Colonic mucosa (tissue), 4 donors: Measurements from ENCODE around the gene AGBL4. TPM values are rescaled to one million over a fixed set of nuclear protein-coding genes. Genes with fewer than 3 reads are reported as not detected.

ENCODE experiments used
- DNase-seq: peaks from one replicate; pipeline ENCODE4 v3.0.0-alpha.2; 2020
- H3K27ac ChIP-seq: fragments of 200-600 bp; one replicate; pipeline ENCODE4 v1.8.0; 2021
- H3K27me3 ChIP-seq: fragments of 200-600 bp; one replicate; pipeline ENCODE4 v1.8.0; 2021
- H3K36me3 ChIP-seq: fragments of 200-600 bp; one replicate; pipeline ENCODE4 v1.8.0; 2021
- H3K4me1 ChIP-seq: fragments of 200-600 bp; one replicate; pipeline ENCODE4 v1.8.0; 2021; ENCODE audit warnings: mild to moderate bottlenecking
- H3K4me3 ChIP-seq: fragments of 200-600 bp; one replicate; pipeline ENCODE4 v1.8.0; 2021
- H3K9ac ChIP-seq, 2 donors: one replicate each; pipeline ENCODE4 v1.7.0; 2013; ENCODE audit warnings: control low read depth in 2 of 2, low read depth in 2 of 2, low read length in 2 of 2
- H3K9me3 ChIP-seq: fragments of 200-600 bp; one replicate; pipeline ENCODE4 v1.8.0; 2021
- CTCF ChIP-seq: fragments of 200-600 bp; IDR thresholded peaks from one replicate; pipeline ENCODE4 v1.8.0; 2022; ENCODE audit warnings: antibody characterized with exemption, mild to moderate bottlenecking
- intact Hi-C: fragments of 100-400 bp; cut with DNase I; formaldehyde crosslinking; loops from one replicate; pipeline ENCODE4 v1.14.1; 2022
- total RNA-seq, 2 donors: library from RNA; stranded (reverse); fragmentation: NEBNext Ultra II Directional in 1 of 2; extraction: Animal tissue kit (Norgen Biotek cat#: 25700) in 1 of 2; gene quantifications; one replicate each; pipeline ENCODE4 v1.2.1, GENCODE V29; 2021
- donor health status: healthy.
- donor health status: DM: no; HTN: no; CAD: no.
- donor health status: DM: no; HTN: no; CAD: no.

AGBL4 gene
- total RNA-seq, 2 donors from 2014 or later: 0.24 to 0.30 TPM

DNA sequence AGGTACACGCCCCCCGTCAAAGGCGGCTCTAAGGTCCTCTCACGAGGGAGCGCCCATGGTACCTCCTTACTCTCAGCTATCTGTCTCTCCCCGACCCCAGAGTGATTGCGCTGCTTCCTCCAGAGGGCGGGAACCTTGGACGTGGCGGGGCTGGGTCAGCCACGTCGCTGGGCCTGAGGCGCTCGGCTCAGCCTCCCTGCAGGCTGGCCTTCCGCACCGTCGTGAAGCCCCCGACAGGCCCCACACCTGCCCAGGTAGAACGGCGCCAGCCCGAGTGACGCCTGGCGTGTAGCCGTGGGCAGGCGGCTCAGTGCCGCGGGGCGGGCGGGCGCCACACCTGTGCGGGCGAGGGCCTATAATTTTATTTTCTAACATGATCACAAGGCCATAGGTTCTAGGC lies 1124.9 kb downstream of the AGBL4 start:
- Histone ChIP-seq H3K27ac (no peak overlapping the region), H3K9ac (no peak overlapping the region), H3K36me3 (no peaks in the 10 kb centered on the region), H3K4me3 (no peak overlapping the region), H3K4me1 (no peaks in the 10 kb centered on the region), H3K27me3 (no peaks in the 10 kb centered on the region), H3K9me3 (no peaks in the 10 kb centered on the region)
- intact Hi-C loops: no loop called here
- TF ChIP-seq CTCF: no peak
- DNase-seq: no peak

GRCh38 chr1:48889615-48890014 lies 1134.1 kb downstream of the AGBL4 start:
- Histone ChIP-seq H3K27ac (no peak overlapping the region), H3K4me3 (no peak overlapping the region), H3K27me3 (no peaks in the 10 kb centered on the region), H3K9ac (no peak overlapping the region), H3K36me3 (no peaks in the 10 kb centered on the region), H3K4me1 (no peaks in the 10 kb centered on the region), H3K9me3 (no peaks in the 10 kb centered on the region)
- DNase-seq: no peak
- no peak for TF ChIP-seq CTCF
- intact Hi-C loops: no loop called here

DNA sequence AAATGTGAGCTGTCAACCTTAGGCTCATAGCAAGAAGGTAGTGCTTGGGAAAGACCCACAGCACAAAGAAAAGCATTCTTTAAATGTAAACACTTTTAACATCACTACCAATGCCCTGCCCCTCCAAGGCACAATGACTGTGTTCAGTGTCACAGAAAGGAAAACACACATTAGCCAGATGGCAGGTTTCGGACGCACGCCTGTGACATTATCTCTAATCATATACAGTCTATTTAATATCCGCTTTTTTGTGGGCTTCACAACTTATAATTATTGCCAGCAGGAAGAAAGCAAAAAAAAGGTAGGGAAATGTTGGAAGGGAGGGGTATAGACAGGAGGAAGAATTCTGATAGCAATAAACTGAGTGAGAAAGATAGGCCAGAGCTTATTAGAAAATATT lies 1134.7 kb downstream of the AGBL4 start:
- no peak for TF ChIP-seq CTCF
- H3K36me3 ChIP-seq: no peaks in the 10 kb centered on the region
- H3K4me3 ChIP-seq: no peak overlapping the region
- no peaks in the 10 kb centered on the region for H3K9me3 ChIP-seq
- DNase-seq: no peak
- H3K27me3 ChIP-seq: no peaks in the 10 kb centered on the region
- H3K27ac ChIP-seq: no peak overlapping the region
- H3K9ac ChIP-seq: no peak overlapping the region
- intact Hi-C loops: no loop called here
- H3K4me1 ChIP-seq: no peaks in the 10 kb centered on the region

DNA sequence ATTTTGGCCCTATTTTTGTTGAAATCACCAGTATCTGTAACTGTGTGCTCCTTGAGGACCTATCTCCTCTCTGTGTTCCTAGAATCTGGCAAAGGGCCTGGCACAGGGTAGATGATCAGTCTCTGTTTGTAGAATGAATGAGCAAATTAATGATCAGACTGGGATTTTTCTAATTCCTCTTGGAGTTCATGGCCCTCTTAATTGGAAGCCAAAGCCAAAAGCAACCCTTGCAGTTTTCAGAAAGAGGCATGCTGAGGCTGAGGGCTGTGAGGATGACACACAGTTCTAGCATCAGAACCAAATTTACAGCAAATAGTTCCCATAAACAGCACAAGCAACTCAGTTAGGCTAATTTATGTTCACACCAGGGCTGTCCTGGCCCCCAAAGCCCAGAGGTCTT lies 1136.0 kb downstream of the AGBL4 start:
- intact Hi-C loops: no loop called here

GRCh38 chr1:48882020-48882419 lies 1141.7 kb downstream of the AGBL4 start:
- TF ChIP-seq CTCF: no peak
- no peak for DNase-seq
- Histone ChIP-seq H3K9me3 (no peaks in the 10 kb centered on the region), H3K27ac (no peak overlapping the region), H3K36me3 (no peaks in the 10 kb centered on the region), H3K9ac (no peak overlapping the region), H3K4me3 (no peak overlapping the region), H3K27me3 (no peaks in the 10 kb centered on the region), H3K4me1 (no peaks in the 10 kb centered on the region)
- intact Hi-C loops: no loop called here

More for the DNA sequence above, 1136.0 kb downstream of the AGBL4 start:
- DNase-seq: no peak
- Histone ChIP-seq H3K4me1 (no peaks in the 10 kb centered on the region), H3K36me3 (no peaks in the 10 kb centered on the region), H3K4me3 (no peak overlapping the region), H3K9ac (no peak overlapping the region), H3K27me3 (no peaks in the 10 kb centered on the region), H3K9me3 (no peaks in the 10 kb centered on the region), H3K27ac (no peak overlapping the region)
- TF ChIP-seq CTCF: no peak
